NCI-H2107 treated with DMSO at 0.1 percent for 48 hours (cell line): ENCODE results near the gene FAM89A.

Experiments
- DNase-seq: peaks from one replicate; lab custom pipeline; 2025; ENCODE audit not compliant: unreplicated experiment; lab: John Stamatoyannopoulos, UW

Gene FAM89A

GRCh38 chr1:231040019-231040799 is at the start of gene FAM89A:
Gene FAM89A, minus strand, starts transcription at chr1:231040254. Its CDS starts 43 bp downstream, at chr1:231040211.
- no peak for DNase-seq

GRCh38 chr1:231084353-231084752 is 44.3 kb upstream of the FAM89A start:
- no peak for DNase-seq

GRCh38 chr1:231079163-231079562 is 39.1 kb upstream of the FAM89A start:
- no peak for DNase-seq

- no peak for DNase-seq
Measured at GRCh38 chr1:231078250-231078649, 38.2 kb upstream of the FAM89A start.

- DNase-seq, result no peak
Measured at GRCh38 chr1:231076802-231077201, 36.7 kb upstream of the FAM89A start.

GRCh38 chr1:231075497-231075896 is 35.4 kb upstream of the FAM89A start:
- DNase-seq, result no peak

- DNase-seq, result no peak
Measured at GRCh38 chr1:231075020-231075419, 35.0 kb upstream of the FAM89A start.

GRCh38 chr1:231074046-231074445 is 34.0 kb upstream of the FAM89A start:
- DNase-seq, result no peak

GRCh38 chr1:231073331-231073730 is 33.3 kb upstream of the FAM89A start:
- DNase-seq, result no peak

- DNase-seq, result no peak
Measured at GRCh38 chr1:231072502-231073094, 32.5 kb upstream of the FAM89A start.

GRCh38 chr1:231072041-231072440 is 32.0 kb upstream of the FAM89A start:
- DNase-seq, result no peak

GRCh38 chr1:231070758-231071444 is 30.8 kb upstream of the FAM89A start:
- no peak for DNase-seq

- DNase-seq, result no peak
Measured at GRCh38 chr1:231069333-231069732, 29.3 kb upstream of the FAM89A start.

- no peak for DNase-seq
Measured at GRCh38 chr1:231068762-231069161, 28.7 kb upstream of the FAM89A start.

- DNase-seq, result no peak
Measured at GRCh38 chr1:231065510-231066241, 25.6 kb upstream of the FAM89A start.

- DNase-seq, result no peak
Measured at GRCh38 chr1:231064418-231064817, 24.4 kb upstream of the FAM89A start.

GRCh38 chr1:231063331-231063730 is 23.3 kb upstream of the FAM89A start:
- no peak for DNase-seq

- DNase-seq, result no peak
Measured at GRCh38 chr1:231062500-231063270, 22.6 kb upstream of the FAM89A start.

GRCh38 chr1:231059566-231060193 is 19.6 kb upstream of the FAM89A start:
- DNase-seq, result no peak

GRCh38 chr1:231058416-231059109 is 18.5 kb upstream of the FAM89A start:
- DNase-seq, result no peak
